ENCODE data around the gene PALM.

PALM gene

GRCh38 chr19:752652-753517 lies 44.1 kb downstream of the PALM start:
- no peak for DNase-seq (ENCODE audit: low read depth)

GRCh38 chr19:754530-754929 lies 45.8 kb downstream of the PALM start:
- DNase-seq (ENCODE audit: low read depth): no peak

- DNase-seq (ENCODE audit: low read depth): no peak
Measured at GRCh38 chr19:755063-755462, 46.3 kb downstream of the PALM start.

- no peak for DNase-seq (ENCODE audit: low read depth)
Measured at GRCh38 chr19:756236-756635, 47.5 kb downstream of the PALM start.

- no peak for DNase-seq (ENCODE audit: low read depth)
Measured at GRCh38 chr19:756821-757688, 48.3 kb downstream of the PALM start.

GRCh38 chr19:757811-758668 lies 49.3 kb downstream of the PALM start:
- no peak for DNase-seq (ENCODE audit: low read depth)

GRCh38 chr19:763181-763580 lies 54.4 kb downstream of the PALM start:
- no peak for DNase-seq (ENCODE audit: low read depth)

GRCh38 chr19:763869-764268 lies 55.1 kb downstream of the PALM start:
- DNase-seq (ENCODE audit: low read depth): no peak

- DNase-seq (ENCODE audit: low read depth): no peak
Measured at GRCh38 chr19:764301-764700, 55.6 kb downstream of the PALM start.

- no peak for DNase-seq (ENCODE audit: low read depth)
Measured at GRCh38 chr19:765179-765738, 56.5 kb downstream of the PALM start.

- no peak for DNase-seq (ENCODE audit: low read depth)
Measured at GRCh38 chr19:768424-768823, 59.7 kb downstream of the PALM start.

GRCh38 chr19:769616-770015 lies 60.9 kb downstream of the PALM start:
- no peak for DNase-seq (ENCODE audit: low read depth)

GRCh38 chr19:771332-771785 lies 62.6 kb downstream of the PALM start:
- DNase-seq (ENCODE audit: low read depth): no peak

- no peak for DNase-seq (ENCODE audit: low read depth)
Measured at GRCh38 chr19:772063-772462, 63.3 kb downstream of the PALM start.

- no peak for DNase-seq (ENCODE audit: low read depth)
Measured at GRCh38 chr19:772730-773436, 64.1 kb downstream of the PALM start.

- no peak for DNase-seq (ENCODE audit: low read depth)
Measured at GRCh38 chr19:776549-776948, 67.8 kb downstream of the PALM start.

GRCh38 chr19:778910-779653 lies 70.3 kb downstream of the PALM start:
- DNase-seq (ENCODE audit: low read depth): no peak

GRCh38 chr19:780935-781334 lies 72.2 kb downstream of the PALM start:
- DNase-seq (ENCODE audit: low read depth): no peak

- no peak for DNase-seq (ENCODE audit: low read depth)
Measured at GRCh38 chr19:781800-782184, 73.1 kb downstream of the PALM start.

GRCh38 chr19:782185-782877 lies 73.6 kb downstream of the PALM start:
- no peak for DNase-seq (ENCODE audit: low read depth)

Measured in stimulated activated CD8-positive, alpha-beta memory T cell treated with anti-CD3 and anti-CD28 coated beads, Interleukin-15, amount 100 ng/mL, for 1 hour (primary cell).